WTC11 (cell line): Measurements from ENCODE around the gene PDLIM5. TPM values are rescaled to one million over a fixed set of nuclear protein-coding genes. Genes with fewer than 3 reads are reported as not detected.

Experiments
- ATAC-seq: fragments of 200-7000 bp; cut with Tn5 transposase; 2 replicates; pipeline ENCODE4 v1.10.0; 2021; ENCODE audit warnings: mild to moderate bottlenecking, moderate library complexity
- CTCF ChIA-PET: fragments of 300-600 bp; sonication (Branson Sonifier 250); formaldehyde crosslinking; loops from one replicate; lab custom pipeline; 2021; ENCODE audit warnings: antibody characterized with exemption; lab: Charles Lee
- POLR2A ChIA-PET: fragments of 350-600 bp; sonication (Branson Sonifier 250); formaldehyde crosslinking; loops from one replicate; lab custom pipeline; 2021; ENCODE audit warnings: antibody characterized with exemption; lab: Charles Lee
- DNase-seq: peaks from one replicate; pipeline ENCODE4 v3.0.0; 2021; ENCODE audit warnings: low spot score
- H3K27ac Mint-ChIP-seq: 2 replicates; pipeline ENCODE4 v1.8.0; 2021; ENCODE audit warnings: mixed read lengths
- H3K27me3 Mint-ChIP-seq: 2 replicates; pipeline ENCODE4 v1.8.0; 2021; ENCODE audit warnings: low read depth, mild to moderate bottlenecking, moderate library complexity, mixed read lengths
- H3K36me3 Mint-ChIP-seq: 2 replicates; pipeline ENCODE4 v1.8.0; 2021; ENCODE audit warnings: mixed read lengths
- H3K4me1 Mint-ChIP-seq: 2 replicates; pipeline ENCODE4 v1.8.0; 2022; ENCODE audit warnings: mixed read lengths
- H3K4me3 Mint-ChIP-seq: 2 replicates; pipeline ENCODE4 v1.8.0; 2021; ENCODE audit warnings: mild to moderate bottlenecking, moderate library complexity, mixed read lengths
- H3K9me3 Mint-ChIP-seq: 2 replicates; pipeline ENCODE4 v1.8.0; 2021; ENCODE audit warnings: mixed read lengths
- AR ChIP-seq: fragments of 250-450 bp; sonication (Bioruptor Pico); IDR thresholded peaks from 2 replicates; pipeline ENCODE4 v1.9.0; 2021; ENCODE audit warnings: mild to moderate bottlenecking
- ATF1 ChIP-seq: sonication (generic); formaldehyde crosslinking; IDR thresholded peaks from 2 replicates; pipeline ENCODE4 v1.8.1; 2023; ENCODE audit warnings: mild to moderate bottlenecking, moderate library complexity, missing genetic modification reagents
- ATF3 ChIP-seq: sonication (generic); formaldehyde crosslinking; conservative IDR thresholded peaks from 2 replicates; pipeline ENCODE4 v1.8.1; 2022; ENCODE audit warnings: mild to moderate bottlenecking, missing genetic modification reagents
- CREB1 ChIP-seq: sonication (generic); formaldehyde crosslinking; IDR thresholded peaks from 2 replicates; pipeline ENCODE4 v1.8.0; 2023; ENCODE audit warnings: mild to moderate bottlenecking, missing genetic modification reagents
- CREM ChIP-seq: sonication (generic); formaldehyde crosslinking; IDR thresholded peaks from 2 replicates; pipeline ENCODE4 v1.8.1; 2022; ENCODE audit warnings: mild to moderate bottlenecking, missing genetic modification reagents, moderate library complexity
- E2F4 ChIP-seq: sonication (generic); formaldehyde crosslinking; IDR thresholded peaks from 2 replicates; pipeline ENCODE4 v1.8.1; 2022; ENCODE audit warnings: low read depth, mild to moderate bottlenecking, moderate library complexity, missing genetic modification reagents, borderline replicate concordance
- FOXJ3 ChIP-seq: sonication (generic); formaldehyde crosslinking; IDR thresholded peaks from 2 replicates; pipeline ENCODE4 v1.9.0; 2021; ENCODE audit warnings: missing genetic modification reagents, mild to moderate bottlenecking, borderline replicate concordance
- NR2C2 ChIP-seq: sonication (generic); formaldehyde crosslinking; IDR thresholded peaks from 2 replicates; pipeline ENCODE4 v1.8.0; 2022; ENCODE audit warnings: mild to moderate bottlenecking, missing genetic modification reagents
- OVOL2 ChIP-seq: fragments of 250-450 bp; sonication (Bioruptor Pico); IDR thresholded peaks from 2 replicates; pipeline ENCODE4 v1.9.0; 2021; ENCODE audit warnings: mild to moderate bottlenecking, borderline replicate concordance
- PRRX2 ChIP-seq: fragments of 250-450 bp; sonication (Bioruptor Pico); IDR thresholded peaks from 2 replicates; pipeline ENCODE4 v1.8.0; 2021; ENCODE audit warnings: mild to moderate bottlenecking
- SMAD3 ChIP-seq: sonication (generic); formaldehyde crosslinking; IDR thresholded peaks from 2 replicates; pipeline ENCODE4 v1.8.0; 2022; ENCODE audit warnings: missing genetic modification reagents, mild to moderate bottlenecking, borderline replicate concordance
- SMAD4 ChIP-seq: sonication (generic); formaldehyde crosslinking; IDR thresholded peaks from 2 replicates; pipeline ENCODE4 v1.8.0; 2022; ENCODE audit warnings: mild to moderate bottlenecking, missing genetic modification reagents
- SP1 ChIP-seq: sonication (generic); formaldehyde crosslinking; conservative IDR thresholded peaks from 2 replicates; pipeline ENCODE4 v1.8.1; 2022; ENCODE audit warnings: missing genetic modification reagents
- TEAD1 ChIP-seq: sonication (generic); formaldehyde crosslinking; IDR thresholded peaks from 2 replicates; pipeline ENCODE4 v1.8.0; 2022; ENCODE audit warnings: mild to moderate bottlenecking, missing genetic modification reagents
- ZNF121 ChIP-seq: sonication (generic); formaldehyde crosslinking; IDR thresholded peaks from 2 replicates; pipeline ENCODE4 v1.8.0; 2023; ENCODE audit warnings: missing genetic modification reagents
- ZNF671 ChIP-seq: fragments of 250-450 bp; sonication (Bioruptor Pico); IDR thresholded peaks from 2 replicates; pipeline ENCODE4 v1.8.0; 2021; ENCODE audit warnings: mild to moderate bottlenecking
- ZSCAN18 ChIP-seq: fragments of 250-450 bp; sonication (Bioruptor Pico); IDR thresholded peaks from 2 replicates; pipeline ENCODE4 v2.1.2; 2022; ENCODE audit warnings: mild to moderate bottlenecking, moderate library complexity
- total RNA-seq: library from RNA; stranded (reverse); gene quantifications from 3 replicates; pipeline ENCODE4 v1.2.3, GENCODE V29; 2021
- TF ChIP-seq, protein P1 (sequence below): sonication (generic); formaldehyde crosslinking; IDR thresholded peaks from 2 replicates; pipeline ENCODE4 v1.8.1; 2022; ENCODE audit warnings: mild to moderate bottlenecking, missing genetic modification reagents, moderate library complexity, borderline replicate concordance
- TF ChIP-seq, protein P2 (sequence below): sonication (generic); formaldehyde crosslinking; IDR thresholded peaks from 2 replicates; pipeline ENCODE4 v1.8.1; 2023; ENCODE audit warnings: mild to moderate bottlenecking, missing genetic modification reagents, borderline replicate concordance
- TF ChIP-seq, protein P3 (sequence below): sonication (generic); formaldehyde crosslinking; IDR thresholded peaks from 2 replicates; pipeline ENCODE4 v1.8.0; 2022; ENCODE audit warnings: mild to moderate bottlenecking, missing genetic modification reagents

Gene PDLIM5
- total RNA-seq, 1 experiment from 2014 or later, result 51.5 TPM

DNA sequence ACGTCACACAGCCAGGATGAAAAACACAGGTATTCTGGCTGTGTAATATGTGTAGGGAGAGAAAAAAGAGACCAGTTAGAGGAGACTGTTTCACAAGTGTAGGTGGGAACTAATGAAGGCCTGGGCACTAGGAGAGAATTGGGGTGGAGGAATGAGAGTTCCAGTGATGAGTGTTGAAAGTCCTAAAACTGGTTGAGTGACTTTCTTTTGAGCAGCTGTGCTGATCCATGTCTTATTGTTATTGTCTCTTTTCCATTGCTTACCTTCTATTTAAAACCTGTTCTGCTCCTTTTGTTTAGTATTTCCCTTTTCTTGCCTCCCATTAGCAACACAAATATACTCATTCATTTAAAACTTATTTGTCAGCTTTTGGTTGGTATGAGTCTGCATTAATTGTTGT lies 88.7 kb downstream of the PDLIM5 start (continued):
- TF ChIP-seq ZSCAN18 (CRISPR knock-in tag), result no peak

- DNase-seq, result no peak
- Mint-ChIP-seq H3K27ac (no peak overlapping the region), H3K27me3 (no peaks in the 10 kb centered on the region), H3K4me3 (no peak overlapping the region), H3K9me3 (peaks cover 13% of the 10 kb centered on the region), H3K4me1 (peaks cover 33% of the 10 kb centered on the region), H3K36me3 (no peaks in the 10 kb centered on the region)
- ChIA-PET CTCF (no interaction called here), POLR2A (no interaction called here)
- no peak for TF ChIP-seq PRRX2
- no peak for TF ChIP-seq ATF3 (CRISPR knock-in tag)
- TF ChIP-seq AR (CRISPR knock-in tag), result no peak
- no peak for TF ChIP-seq SMAD3 (CRISPR knock-in tag)
- TF ChIP-seq NR2C2, result no peak
- no peak for ATAC-seq
Measured at GRCh38 chr4:94544811-94545210, 93.1 kb downstream of the PDLIM5 start.

GRCh38 chr4:94545296-94545695 lies 93.6 kb downstream of the PDLIM5 start:
- H3K27me3 Mint-ChIP-seq, result no peaks in the 10 kb centered on the region
- H3K9me3 Mint-ChIP-seq, result peaks cover 13% of the 10 kb centered on the region
- ChIA-PET POLR2A (no interaction called here), CTCF (no interaction called here)
- no peak for TF ChIP-seq ZNF121 (CRISPR knock-in tag)
- no peak for TF ChIP-seq CREM (CRISPR knock-in tag)
- TF ChIP-seq, protein P1, sequence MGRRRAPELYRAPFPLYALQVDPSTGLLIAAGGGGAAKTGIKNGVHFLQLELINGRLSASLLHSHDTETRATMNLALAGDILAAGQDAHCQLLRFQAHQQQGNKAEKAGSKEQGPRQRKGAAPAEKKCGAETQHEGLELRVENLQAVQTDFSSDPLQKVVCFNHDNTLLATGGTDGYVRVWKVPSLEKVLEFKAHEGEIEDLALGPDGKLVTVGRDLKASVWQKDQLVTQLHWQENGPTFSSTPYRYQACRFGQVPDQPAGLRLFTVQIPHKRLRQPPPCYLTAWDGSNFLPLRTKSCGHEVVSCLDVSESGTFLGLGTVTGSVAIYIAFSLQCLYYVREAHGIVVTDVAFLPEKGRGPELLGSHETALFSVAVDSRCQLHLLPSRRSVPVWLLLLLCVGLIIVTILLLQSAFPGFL (CRISPR knock-in tag), result no peak
- no peak for TF ChIP-seq OVOL2 (CRISPR knock-in tag)
- no peak for TF ChIP-seq TEAD1 (CRISPR knock-in tag)
- no peak for TF ChIP-seq E2F4
- TF ChIP-seq, protein P2, sequence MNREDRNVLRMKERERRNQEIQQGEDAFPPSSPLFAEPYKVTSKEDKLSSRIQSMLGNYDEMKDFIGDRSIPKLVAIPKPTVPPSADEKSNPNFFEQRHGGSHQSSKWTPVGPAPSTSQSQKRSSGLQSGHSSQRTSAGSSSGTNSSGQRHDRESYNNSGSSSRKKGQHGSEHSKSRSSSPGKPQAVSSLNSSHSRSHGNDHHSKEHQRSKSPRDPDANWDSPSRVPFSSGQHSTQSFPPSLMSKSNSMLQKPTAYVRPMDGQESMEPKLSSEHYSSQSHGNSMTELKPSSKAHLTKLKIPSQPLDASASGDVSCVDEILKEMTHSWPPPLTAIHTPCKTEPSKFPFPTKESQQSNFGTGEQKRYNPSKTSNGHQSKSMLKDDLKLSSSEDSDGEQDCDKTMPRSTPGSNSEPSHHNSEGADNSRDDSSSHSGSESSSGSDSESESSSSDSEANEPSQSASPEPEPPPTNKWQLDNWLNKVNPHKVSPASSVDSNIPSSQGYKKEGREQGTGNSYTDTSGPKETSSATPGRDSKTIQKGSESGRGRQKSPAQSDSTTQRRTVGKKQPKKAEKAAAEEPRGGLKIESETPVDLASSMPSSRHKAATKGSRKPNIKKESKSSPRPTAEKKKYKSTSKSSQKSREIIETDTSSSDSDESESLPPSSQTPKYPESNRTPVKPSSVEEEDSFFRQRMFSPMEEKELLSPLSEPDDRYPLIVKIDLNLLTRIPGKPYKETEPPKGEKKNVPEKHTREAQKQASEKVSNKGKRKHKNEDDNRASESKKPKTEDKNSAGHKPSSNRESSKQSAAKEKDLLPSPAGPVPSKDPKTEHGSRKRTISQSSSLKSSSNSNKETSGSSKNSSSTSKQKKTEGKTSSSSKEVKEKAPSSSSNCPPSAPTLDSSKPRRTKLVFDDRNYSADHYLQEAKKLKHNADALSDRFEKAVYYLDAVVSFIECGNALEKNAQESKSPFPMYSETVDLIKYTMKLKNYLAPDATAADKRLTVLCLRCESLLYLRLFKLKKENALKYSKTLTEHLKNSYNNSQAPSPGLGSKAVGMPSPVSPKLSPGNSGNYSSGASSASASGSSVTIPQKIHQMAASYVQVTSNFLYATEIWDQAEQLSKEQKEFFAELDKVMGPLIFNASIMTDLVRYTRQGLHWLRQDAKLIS (CRISPR knock-in tag), result no peak
- TF ChIP-seq CREB1 (CRISPR knock-in tag), result no peak
- TF ChIP-seq PRRX2, result no peak
- TF ChIP-seq, protein P3, sequence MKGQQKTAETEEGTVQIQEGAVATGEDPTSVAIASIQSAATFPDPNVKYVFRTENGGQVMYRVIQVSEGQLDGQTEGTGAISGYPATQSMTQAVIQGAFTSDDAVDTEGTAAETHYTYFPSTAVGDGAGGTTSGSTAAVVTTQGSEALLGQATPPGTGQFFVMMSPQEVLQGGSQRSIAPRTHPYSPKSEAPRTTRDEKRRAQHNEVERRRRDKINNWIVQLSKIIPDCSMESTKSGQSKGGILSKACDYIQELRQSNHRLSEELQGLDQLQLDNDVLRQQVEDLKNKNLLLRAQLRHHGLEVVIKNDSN, result no peak
- TF ChIP-seq FOXJ3, result no peak
- no peak for TF ChIP-seq SMAD4 (CRISPR knock-in tag)
- TF ChIP-seq ZNF671 (CRISPR knock-in tag), result no peak
- no peak for TF ChIP-seq ATF1 (CRISPR knock-in tag)
- no peak for TF ChIP-seq SP1 (CRISPR knock-in tag)
- no peaks in the 10 kb centered on the region for H3K36me3 Mint-ChIP-seq
- H3K4me3 Mint-ChIP-seq, result no peak overlapping the region
- peaks cover 29% of the 10 kb centered on the region for H3K4me1 Mint-ChIP-seq
- no peak overlapping the region for H3K27ac Mint-ChIP-seq
- no peak for ATAC-seq
- DNase-seq, result no peak
